HG03175 (cell line): ENCODE results near the gene ILDR2.
"Not testable (repeated sequence)": the region's sequence is repeated elsewhere in the genome, so short reads cannot be mapped to it uniquely, and the experiment has no call there.

Experiments used
- ATAC-seq: cut with Tn5 transposase; IDR thresholded peaks from one replicate; pipeline ENCODE4 v1.9.1; 2021; ENCODE audit warnings: mild to moderate bottlenecking, moderate library complexity; ENCODE audit not compliant: unreplicated experiment

The ILDR2 gene

DNA sequence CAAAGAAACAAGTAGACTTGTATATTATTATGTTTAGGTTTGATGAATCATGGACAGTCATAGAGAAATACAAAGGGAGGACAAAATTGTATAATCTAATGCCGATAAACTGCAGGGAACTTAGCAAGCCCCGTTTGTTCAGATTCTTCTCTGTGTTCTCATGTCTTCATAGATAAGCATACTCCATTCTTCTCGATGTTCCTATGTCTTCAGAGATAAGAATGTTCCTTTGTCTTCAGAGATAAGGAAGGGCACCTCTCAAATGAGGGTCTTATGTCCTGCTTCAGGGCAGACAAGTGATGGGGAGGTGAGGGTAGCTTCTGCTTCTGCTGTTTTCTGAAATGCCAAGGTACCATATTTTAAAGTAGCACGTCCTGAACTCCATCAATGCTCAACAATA is 79.6 kb downstream of the ILDR2 start:
- no peak for ATAC-seq

DNA sequence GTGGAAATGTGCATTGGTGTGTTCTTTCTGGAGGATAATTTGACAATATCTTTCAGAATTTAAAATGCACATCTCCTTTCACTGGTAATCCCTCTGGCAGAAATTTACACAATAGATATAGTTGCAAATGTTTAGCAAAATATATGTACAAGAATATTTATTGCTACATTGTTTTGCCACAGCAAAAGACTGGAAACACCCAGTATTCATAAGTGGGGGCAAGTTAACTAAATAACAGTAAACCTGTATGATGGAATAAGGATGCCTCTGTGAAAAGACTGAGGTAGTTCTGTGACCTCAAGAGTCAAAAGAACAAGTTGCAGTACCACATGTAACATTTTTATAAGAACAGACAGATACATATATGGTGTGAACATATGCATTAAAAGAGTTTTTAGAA is 85.6 kb downstream of the ILDR2 start:
- no peak for ATAC-seq

- ATAC-seq: no peak
Observed at GRCh38 chr1:166888373-166889111, 86.8 kb downstream of the ILDR2 start.

DNA sequence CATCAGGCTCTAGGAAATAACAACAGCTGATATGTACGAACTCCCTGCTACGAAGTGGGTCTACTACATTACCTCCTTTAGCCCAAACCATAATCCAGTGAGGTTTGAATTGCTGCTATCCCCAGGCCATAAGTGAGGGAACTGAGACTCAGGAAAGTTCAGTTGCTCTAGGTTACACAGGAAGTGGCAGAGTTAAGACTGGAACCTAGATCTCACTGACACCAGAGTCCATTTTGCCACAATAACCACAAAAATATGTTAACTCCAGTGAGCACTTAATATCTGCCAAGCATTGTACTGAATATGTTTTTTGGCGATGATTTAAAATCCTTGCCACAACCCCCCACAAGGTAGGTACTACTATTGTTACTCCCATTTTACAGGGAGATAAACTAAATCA is 90.4 kb downstream of the ILDR2 start:
- ATAC-seq: peak; percentile 47

DNA sequence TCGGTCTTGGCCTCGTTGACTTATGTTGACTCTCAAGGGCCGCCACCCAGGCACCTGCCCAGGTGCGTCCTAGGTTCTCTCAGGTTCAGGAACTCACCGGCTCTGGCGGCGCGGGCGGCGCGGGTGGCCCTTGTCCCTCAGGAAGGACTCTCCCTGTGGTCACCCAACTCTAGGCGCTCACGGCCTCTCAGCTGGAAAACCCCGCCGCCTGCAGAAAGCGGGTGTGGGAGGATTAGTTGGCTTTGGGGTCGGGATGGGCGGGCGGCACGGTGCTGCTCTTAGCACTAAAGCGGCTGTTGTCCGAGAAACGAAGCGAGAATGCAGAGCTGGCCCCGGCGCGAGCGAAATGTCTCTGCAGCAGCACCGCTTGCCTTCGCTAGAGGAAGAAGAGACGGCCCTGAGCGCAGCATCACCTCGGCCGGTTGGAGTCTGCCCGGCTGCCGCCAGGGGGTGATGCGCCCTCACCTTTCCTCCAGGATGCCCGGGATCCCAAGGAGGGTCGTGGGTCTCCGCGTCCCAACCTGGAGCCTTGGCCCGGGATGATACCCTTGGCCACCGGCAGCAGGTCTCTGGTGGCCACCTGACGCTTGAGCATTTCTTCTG is 91.2 kb downstream of the ILDR2 start:
- peak; percentile 60 for ATAC-seq

- ATAC-seq: no peak
Observed at GRCh38 chr1:166882893-166883292, 92.4 kb downstream of the ILDR2 start.

DNA sequence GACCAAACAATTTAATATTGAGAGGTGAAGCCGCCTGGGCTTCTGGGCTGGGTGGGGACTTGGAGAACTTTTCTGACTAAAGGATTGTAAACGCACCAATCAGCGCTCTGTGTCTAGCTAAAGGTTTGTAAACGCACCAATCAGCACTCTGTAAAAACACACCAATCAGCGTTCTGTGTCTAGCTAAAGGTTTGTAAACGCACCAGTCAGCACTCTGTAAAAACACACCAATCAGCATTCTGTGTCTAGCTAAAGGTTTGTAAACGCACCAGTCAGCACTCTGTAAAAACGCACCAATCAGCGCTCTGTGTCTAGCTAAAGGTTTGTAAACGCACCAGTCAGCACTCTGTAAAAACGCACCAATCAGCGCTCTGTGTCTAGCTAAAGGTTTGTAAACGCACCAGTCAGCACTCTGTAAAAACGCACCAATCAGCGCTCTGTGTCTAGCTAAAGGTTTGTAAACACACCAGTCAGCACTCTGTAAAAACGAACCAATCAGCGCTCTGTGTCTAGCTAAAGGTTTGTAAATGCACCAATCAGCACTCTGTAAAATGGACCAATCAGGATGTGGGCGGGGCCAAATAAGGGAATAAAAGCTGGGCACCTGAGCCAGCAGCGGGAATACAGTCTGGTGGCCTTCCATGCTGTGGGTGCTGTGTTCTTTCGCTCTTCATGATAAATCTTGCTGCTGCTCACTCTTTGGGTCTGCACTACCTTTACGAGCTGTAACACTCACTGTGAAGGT is 97.0 kb downstream of the ILDR2 start:
- ATAC-seq: not testable (repeated sequence)

- ATAC-seq: no peak
Observed at GRCh38 chr1:166876540-166876838, 98.9 kb downstream of the ILDR2 start.

GRCh38 chr1:166875734-166876539 is 99.4 kb downstream of the ILDR2 start, which contains the start of gene TADA1:
TADA1 (minus strand) TSS chr1:166876264; CDS start chr1:166876233, 31 bp downstream.
- ATAC-seq: peak; percentile 97

DNA sequence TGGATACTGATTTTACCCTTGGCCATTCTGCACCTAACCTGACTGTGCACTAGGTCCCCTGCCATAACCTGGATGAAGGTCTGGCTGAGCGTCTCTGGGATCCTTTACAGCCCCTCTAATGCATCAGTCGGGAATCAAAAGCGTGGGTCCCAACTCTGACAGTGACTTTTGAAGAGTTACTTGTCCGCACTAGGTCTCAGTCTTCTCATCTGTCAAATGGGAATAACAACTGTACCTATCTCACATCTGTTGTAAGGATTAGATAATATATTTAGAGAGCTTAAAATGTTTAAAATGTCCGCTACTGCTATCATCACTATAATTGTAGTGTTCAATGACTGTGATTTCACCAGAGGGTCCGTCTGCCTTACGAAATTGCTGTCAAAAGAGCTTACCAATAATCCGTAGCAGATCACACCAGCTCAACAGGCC is 100.0 kb downstream of the ILDR2 start:
- no peak for ATAC-seq

DNA sequence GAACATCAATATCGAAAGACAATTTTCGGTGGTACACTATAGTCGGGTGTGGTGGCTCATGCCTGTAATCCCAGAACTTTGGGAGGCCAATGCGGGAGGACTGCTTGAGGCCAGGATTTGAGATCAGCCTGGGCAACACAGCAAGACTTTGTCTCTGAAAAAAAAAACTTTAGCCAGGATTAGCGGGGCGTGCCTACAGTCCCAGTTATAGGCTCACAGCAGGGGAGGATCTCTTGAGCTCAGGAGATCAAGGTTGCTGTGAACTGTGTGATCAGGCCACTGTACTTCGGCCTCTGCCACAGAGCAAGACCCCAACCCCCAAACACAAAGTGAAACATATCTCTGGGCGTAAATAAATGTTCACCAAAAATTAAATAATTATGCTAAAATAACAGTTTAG is 100.9 kb downstream of the ILDR2 start:
- no peak for ATAC-seq

DNA sequence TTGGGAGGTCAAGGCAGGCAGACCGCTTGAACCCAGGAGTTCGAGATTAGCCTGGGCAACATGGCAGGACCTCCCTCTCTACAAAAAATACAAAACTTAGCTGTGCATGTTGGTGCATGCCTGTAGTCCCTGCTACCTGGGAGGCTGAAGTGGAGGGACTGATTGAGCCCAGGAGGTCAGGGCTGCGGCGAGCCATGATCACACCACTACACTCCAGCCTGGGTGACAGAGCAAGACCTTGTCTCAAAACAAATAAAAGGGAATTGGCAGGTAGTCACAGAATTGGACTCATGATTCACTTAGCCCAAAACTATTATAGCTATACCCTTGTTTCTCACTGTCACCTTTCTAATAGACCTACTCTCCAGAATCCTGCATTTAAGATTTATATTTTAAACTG is 104.8 kb downstream of the ILDR2 start:
- ATAC-seq: no peak

DNA sequence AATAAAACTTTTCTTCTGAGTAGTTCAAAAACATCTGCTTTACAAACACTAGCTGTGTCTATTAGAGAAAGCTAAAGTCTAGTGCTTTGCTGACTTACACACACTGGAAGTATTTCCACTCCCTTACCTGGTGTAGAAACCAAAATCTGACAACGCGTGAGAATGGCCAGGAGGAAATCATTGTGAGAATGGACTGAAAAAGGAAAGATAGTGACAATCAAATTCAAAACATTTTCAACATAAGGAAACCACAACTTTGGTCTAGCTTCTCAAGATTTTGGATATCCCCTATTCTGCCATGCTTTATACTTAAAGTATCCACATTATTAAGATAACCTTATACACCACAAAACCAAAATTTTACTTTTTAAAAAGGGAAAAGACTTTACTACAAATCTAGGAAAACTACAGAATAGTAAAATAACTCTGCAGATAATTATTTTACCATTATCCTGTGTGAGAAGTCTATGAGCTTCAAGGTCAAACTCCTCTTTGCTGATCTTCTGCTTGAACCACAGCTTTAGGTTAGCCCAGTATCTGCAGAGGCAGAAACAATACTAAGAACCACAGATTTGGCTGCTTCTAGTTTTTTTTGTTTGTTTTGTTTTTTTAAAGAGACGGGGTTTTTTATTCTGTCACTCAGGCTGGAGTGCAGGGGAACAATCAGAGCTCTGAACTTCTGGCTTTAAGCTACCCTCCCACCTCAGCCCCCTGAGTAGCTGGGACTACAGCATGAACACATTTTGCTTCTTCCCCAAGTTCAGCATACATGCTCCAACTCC is 105.8 kb downstream of the ILDR2 start:
- ATAC-seq: no peak

DNA sequence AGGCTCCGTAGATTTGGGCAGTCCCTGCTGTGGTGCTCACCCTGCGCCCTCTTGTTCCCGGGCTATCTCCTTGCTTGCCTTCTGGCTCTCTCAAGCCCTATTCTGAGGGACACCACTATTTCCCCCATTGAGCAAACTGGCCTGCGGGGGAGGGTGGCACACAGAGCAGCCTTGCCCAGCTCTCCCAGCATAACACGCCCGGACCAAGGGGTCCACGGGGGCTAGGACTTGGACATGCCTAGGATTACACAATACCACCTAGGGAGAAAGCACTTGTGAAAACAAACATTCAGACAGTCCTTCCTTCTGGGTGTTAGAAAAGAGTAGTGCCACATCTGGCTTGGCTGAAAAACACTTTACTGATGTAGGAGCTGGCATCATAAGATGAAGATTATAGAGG is 106.7 kb downstream of the ILDR2 start:
- no peak for ATAC-seq

DNA sequence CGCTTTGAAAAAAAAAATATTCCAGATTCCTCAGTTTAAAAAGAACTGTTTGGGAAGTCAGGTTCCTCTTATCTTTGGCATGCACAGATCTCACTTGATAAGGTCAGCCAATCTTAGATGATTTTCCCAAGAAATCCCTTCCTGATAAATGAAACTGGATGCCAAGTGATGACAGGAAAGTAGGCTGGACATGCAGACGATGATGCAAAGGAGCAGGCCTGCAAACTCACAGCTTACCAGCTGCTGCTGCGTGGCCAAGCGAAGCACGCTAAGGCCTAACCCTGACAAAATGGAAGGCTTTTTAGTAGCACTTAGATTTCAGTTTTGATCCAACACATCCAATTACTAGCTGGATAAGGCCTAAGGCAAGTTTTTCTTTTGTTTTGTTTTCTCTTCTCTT is 109.4 kb downstream of the ILDR2 start:
- ATAC-seq: no peak

- ATAC-seq: no peak
Observed at GRCh38 chr1:166859597-166859996, 115.7 kb downstream of the ILDR2 start.

- no peak for ATAC-seq
Observed at GRCh38 chr1:166858726-166859419, 116.5 kb downstream of the ILDR2 start.
